HepG2 (cell line): ENCODE data around the gene S100A6.

ENCODE experiments used
- HMGA1 ChIP-seq: sonication (generic); formaldehyde crosslinking; conservative IDR thresholded peaks from 2 replicates; pipeline ENCODE4 v1.4.0; 2020; ENCODE audit warnings: missing genetic modification reagents
- MAFF ChIP-seq: IDR thresholded peaks from 2 replicates; pipeline ENCODE4 v1.6.1; 2011; ENCODE audit warnings: low read depth, low read length, improper control_type of control experiment
- POLR2AphosphoS5 ChIP-seq: IDR thresholded peaks from 2 replicates; pipeline ENCODE4 v1.6.1; 2012; ENCODE audit warnings: low read depth, low read length
- SKI ChIP-seq: fragments of 450-650 bp; IDR thresholded peaks from one replicate; pipeline ENCODE4 v1.6.1; 2018; ENCODE audit warnings: mild to moderate bottlenecking; ENCODE audit not compliant: partially characterized antibody
- TSC22D2 ChIP-seq: sonication (generic); formaldehyde crosslinking; IDR thresholded peaks from 2 replicates; pipeline ENCODE4 v1.5.1; 2020; ENCODE audit warnings: missing genetic modification reagents, mild to moderate bottlenecking, borderline replicate concordance
- ZNF138 ChIP-seq: sonication (generic); formaldehyde crosslinking; IDR thresholded peaks from 2 replicates; pipeline ENCODE4 v1.5.0; 2020; ENCODE audit warnings: mild to moderate bottlenecking, low read depth, missing genetic modification reagents
- TF ChIP-seq, protein P1 (sequence below): sonication (generic); formaldehyde crosslinking; IDR thresholded peaks from 2 replicates; pipeline ENCODE4 v1.5.0; 2020; ENCODE audit warnings: mild to moderate bottlenecking, missing genetic modification reagents, moderate library complexity

DNA sequence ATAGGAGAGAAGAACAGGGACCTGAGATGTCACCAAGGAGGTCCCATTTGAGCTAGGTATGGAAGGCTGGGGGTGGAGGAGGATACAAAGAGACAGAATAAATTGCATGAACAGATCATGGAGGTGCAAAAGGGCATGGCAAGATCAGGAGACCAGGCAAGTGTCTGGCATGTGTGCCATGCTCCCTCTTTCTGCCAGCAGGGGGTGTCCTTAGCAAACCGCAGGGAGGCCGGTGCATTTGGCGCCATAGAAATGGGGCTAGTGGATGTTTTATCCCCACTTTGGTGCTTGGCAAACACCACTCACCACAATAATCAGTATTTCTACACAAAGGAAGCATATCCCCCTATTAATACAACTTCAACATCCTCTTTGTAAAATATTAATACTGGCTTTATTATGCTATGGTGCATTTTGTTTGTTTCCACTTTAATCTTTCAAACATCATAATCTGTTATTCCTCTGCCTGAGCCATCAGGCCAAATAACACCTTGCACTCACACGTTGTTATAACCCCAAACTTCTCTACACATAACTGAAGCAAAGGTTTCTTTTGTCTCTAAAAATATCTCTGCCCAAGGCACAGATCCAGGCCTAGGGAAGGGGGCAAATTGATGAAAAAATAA, 25.9 kb downstream of the S100A6 start:
- no peak for TF ChIP-seq SKI
- no peak for TF ChIP-seq POLR2AphosphoS5
- no peak for TF ChIP-seq ZNF138
- TF ChIP-seq, protein P1, sequence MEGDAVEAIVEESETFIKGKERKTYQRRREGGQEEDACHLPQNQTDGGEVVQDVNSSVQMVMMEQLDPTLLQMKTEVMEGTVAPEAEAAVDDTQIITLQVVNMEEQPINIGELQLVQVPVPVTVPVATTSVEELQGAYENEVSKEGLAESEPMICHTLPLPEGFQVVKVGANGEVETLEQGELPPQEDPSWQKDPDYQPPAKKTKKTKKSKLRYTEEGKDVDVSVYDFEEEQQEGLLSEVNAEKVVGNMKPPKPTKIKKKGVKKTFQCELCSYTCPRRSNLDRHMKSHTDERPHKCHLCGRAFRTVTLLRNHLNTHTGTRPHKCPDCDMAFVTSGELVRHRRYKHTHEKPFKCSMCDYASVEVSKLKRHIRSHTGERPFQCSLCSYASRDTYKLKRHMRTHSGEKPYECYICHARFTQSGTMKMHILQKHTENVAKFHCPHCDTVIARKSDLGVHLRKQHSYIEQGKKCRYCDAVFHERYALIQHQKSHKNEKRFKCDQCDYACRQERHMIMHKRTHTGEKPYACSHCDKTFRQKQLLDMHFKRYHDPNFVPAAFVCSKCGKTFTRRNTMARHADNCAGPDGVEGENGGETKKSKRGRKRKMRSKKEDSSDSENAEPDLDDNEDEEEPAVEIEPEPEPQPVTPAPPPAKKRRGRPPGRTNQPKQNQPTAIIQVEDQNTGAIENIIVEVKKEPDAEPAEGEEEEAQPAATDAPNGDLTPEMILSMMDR (CRISPR knock-in tag) = peak; percentile 81
- no peak for TF ChIP-seq TSC22D2 (CRISPR knock-in tag)
- no peak for TF ChIP-seq MAFF
- no peak for TF ChIP-seq HMGA1 (CRISPR knock-in tag)
